ENCODE results near the gene ATP5F1D. TPM values are rescaled to one million over a fixed set of nuclear protein-coding genes. Genes with fewer than 3 reads are reported as not detected.

ATP5F1D gene
- total RNA-seq, 1 experiment from 2014 or later: 126 TPM

GRCh38 chr19:1269478-1270212 is 28.1 kb downstream of the ATP5F1D start:
- no peak for TF ChIP-seq CTCF (IDR thresholded peaks at IDR 0.05; ENCODE audit: insufficient read depth in 1 of 2, low read depth in 1 of 2, low read length in 1 of 2, severe bottlenecking in 1 of 2, unreplicated experiment in 1 of 2)
- intact Hi-C loops (cut with micrococcal nuclease; ENCODE audit: unreplicated experiment): loop anchor here (1.0 kb wide), 3 partner anchors 10 to 25 kb away; no protein-coding TSS in a partner anchor
- no peaks in the 10 kb centered on the region for H3K9me3 Mint-ChIP-seq (ENCODE audit: unreplicated experiment)
- BruUV-seq (replicated peaks): TSS peak; percentile 52
- DNase-seq: peak; percentile 83 to 89
- CTCF ChIA-PET: interaction anchor here (1.0 to 5.4 kb wide), 4 partner anchors 10 to 29 kb away, joined by 3 to 440 read pairs (median 4); partner anchors contain the start of gene ATP5F1D
- peaks cover 79% of the 10 kb centered on the region for H3K36me3 Mint-ChIP-seq (ENCODE audit: insufficient read depth, unreplicated experiment)
- peak overlapping the region; percentile 94 for H3K27ac Mint-ChIP-seq (ENCODE audit: unreplicated experiment)
- H3K4me3 ChIP-seq (ENCODE audit: low read depth, low read length): peak overlapping the region; percentile 82
- H3K4me1 ChIP-seq: peaks cover 39% of the 10 kb centered on the region
- POLR2A ChIA-PET: interaction anchor here (0.6 to 1.6 kb wide), 26 partner anchors 8 to 714 kb away, joined by 3 to 110 read pairs (median 8); partner anchors contain the start of genes ABCA7, ATP5F1D, CNN2 and GPX4
- peak overlapping the region; percentile 89 for H3K4me3 Mint-ChIP-seq (ENCODE audit: unreplicated experiment)
- peaks cover 25% of the 10 kb centered on the region for H3K4me1 Mint-ChIP-seq (ENCODE audit: low read depth, unreplicated experiment)
- H3K36me3 ChIP-seq (ENCODE audit: control insufficient read depth, insufficient read depth, low read length): peaks cover 2% of the 10 kb centered on the region; the same call in 1 of the 2 replicates
- no peaks in the 10 kb centered on the region for H3K27me3 ChIP-seq (replicated peaks; ENCODE audit: control insufficient read depth, insufficient read depth, low read length)
- no peaks in the 10 kb centered on the region for H3K27me3 Mint-ChIP-seq (ENCODE audit: insufficient read depth, unreplicated experiment)
- no peaks in the 10 kb centered on the region for H3K9me3 ChIP-seq

- no peak for TF ChIP-seq CTCF (IDR thresholded peaks at IDR 0.05; ENCODE audit: insufficient read depth in 1 of 2, low read depth in 1 of 2, low read length in 1 of 2, severe bottlenecking in 1 of 2, unreplicated experiment in 1 of 2)
- Histone ChIP-seq H3K36me3 (ENCODE audit: control insufficient read depth, insufficient read depth, low read length) (peaks cover 2% of the 10 kb centered on the region; the same call in 1 of the 2 replicates), H3K9me3 (no peaks in the 10 kb centered on the region), H3K27me3 (replicated peaks; ENCODE audit: control insufficient read depth, insufficient read depth, low read length) (no peaks in the 10 kb centered on the region), H3K4me3 (ENCODE audit: low read depth, low read length) (peak overlapping the region; percentile 82), H3K4me1 (peaks cover 36% of the 10 kb centered on the region)
- Mint-ChIP-seq H3K4me3 (ENCODE audit: unreplicated experiment) (peak overlapping the region; percentile 89), H3K36me3 (ENCODE audit: insufficient read depth, unreplicated experiment) (peaks cover 80% of the 10 kb centered on the region), H3K4me1 (ENCODE audit: low read depth, unreplicated experiment) (peaks cover 22% of the 10 kb centered on the region), H3K9me3 (ENCODE audit: unreplicated experiment) (no peaks in the 10 kb centered on the region), H3K27me3 (ENCODE audit: insufficient read depth, unreplicated experiment) (no peaks in the 10 kb centered on the region), H3K27ac (ENCODE audit: unreplicated experiment) (peak overlapping the region; percentile 94)
- no TSS peak for BruUV-seq (replicated peaks)
- POLR2A ChIA-PET: no interaction called here
- DNase-seq: no peak
- intact Hi-C loops (cut with micrococcal nuclease; ENCODE audit: unreplicated experiment): no loop called here
- CTCF ChIA-PET: no interaction called here
Measured at GRCh38 chr19:1270213-1270853, 28.8 kb downstream of the ATP5F1D start.

- BruUV-seq (replicated peaks): no TSS peak
- Histone ChIP-seq H3K36me3 (ENCODE audit: control insufficient read depth, insufficient read depth, low read length) (peaks cover 2% of the 10 kb centered on the region; the same call in 1 of the 2 replicates), H3K4me1 (peaks cover 36% of the 10 kb centered on the region), H3K27me3 (replicated peaks; ENCODE audit: control insufficient read depth, insufficient read depth, low read length) (no peaks in the 10 kb centered on the region), H3K9me3 (no peaks in the 10 kb centered on the region), H3K4me3 (ENCODE audit: low read depth, low read length) (no peak overlapping the region)
- H3K36me3 Mint-ChIP-seq (ENCODE audit: insufficient read depth, unreplicated experiment): peaks cover 81% of the 10 kb centered on the region
- H3K4me3 Mint-ChIP-seq (ENCODE audit: unreplicated experiment): peak overlapping the region; percentile 89
- ChIA-PET CTCF (no interaction called here), POLR2A (no interaction called here)
- no peaks in the 10 kb centered on the region for H3K27me3 Mint-ChIP-seq (ENCODE audit: insufficient read depth, unreplicated experiment)
- peak overlapping the region; percentile 94 for H3K27ac Mint-ChIP-seq (ENCODE audit: unreplicated experiment)
- no peak for TF ChIP-seq CTCF (IDR thresholded peaks at IDR 0.05; ENCODE audit: insufficient read depth in 1 of 2, low read depth in 1 of 2, low read length in 1 of 2, severe bottlenecking in 1 of 2, unreplicated experiment in 1 of 2)
- no peaks in the 10 kb centered on the region for H3K9me3 Mint-ChIP-seq (ENCODE audit: unreplicated experiment)
- H3K4me1 Mint-ChIP-seq (ENCODE audit: low read depth, unreplicated experiment): peaks cover 22% of the 10 kb centered on the region
- intact Hi-C loops (cut with micrococcal nuclease; ENCODE audit: unreplicated experiment): no loop called here
- DNase-seq: no peak
Measured at GRCh38 chr19:1270854-1271527, 29.4 kb downstream of the ATP5F1D start.
